Activated CD8-positive, alpha-beta memory T cell treated with anti-CD3 and anti-CD28 coated beads, Interleukin-2, amount 50 U/mL, for 48 hours (primary cell): ENCODE measurements around the gene ANKEF1.
"Not testable (repeated sequence)": the region's sequence is repeated elsewhere in the genome, so short reads cannot be mapped to it uniquely, and the experiment has no call there.

ENCODE experiments used
- DNase-seq: peaks from one replicate; pipeline ENCODE4 v3.0.0-alpha.2; 2020

The ANKEF1 gene

DNA sequence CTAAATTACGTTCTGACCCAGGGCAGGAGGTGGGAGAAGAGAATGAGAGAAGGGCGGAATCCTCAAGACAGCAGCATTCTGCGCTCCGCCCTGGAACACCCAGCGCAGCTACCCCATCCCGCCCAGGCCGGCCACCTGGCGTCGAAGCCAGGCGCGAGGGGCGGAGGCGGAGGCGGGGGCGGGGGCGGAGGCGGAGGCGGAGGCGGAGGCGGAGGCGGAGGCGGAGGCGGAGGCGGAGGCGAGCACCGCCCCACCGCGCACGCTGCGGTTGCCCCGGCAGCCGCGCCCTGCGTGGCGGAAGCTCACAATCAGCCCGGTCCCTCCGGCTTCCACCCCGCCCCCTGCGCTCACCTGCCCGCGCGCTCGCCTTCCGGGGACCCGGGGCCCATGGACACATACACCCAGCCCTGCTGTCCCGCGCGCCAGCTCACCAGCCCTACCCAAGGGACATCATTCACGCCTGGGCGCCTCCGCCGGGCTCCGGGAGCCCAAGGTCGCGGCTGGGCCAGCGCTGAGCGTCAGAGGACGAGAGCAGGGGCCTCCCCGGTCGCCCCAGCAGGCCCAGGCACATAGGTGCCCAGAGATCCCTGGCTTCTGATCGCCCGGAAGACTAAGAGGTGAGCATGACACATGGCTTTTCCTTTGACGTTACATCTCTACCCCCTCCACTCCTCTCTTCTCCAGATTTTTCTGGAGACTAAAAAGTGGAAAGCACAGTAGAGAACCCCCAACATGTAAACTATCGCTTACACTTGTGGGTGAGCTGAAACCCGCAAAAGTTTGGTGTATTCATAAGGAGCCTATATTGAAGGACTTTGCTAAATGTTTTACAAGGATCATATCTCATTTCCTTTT lies at the start of gene ANKEF1:
Gene ANKEF1 (plus strand): TSS at position 271 of the 855 bp plus-strand sequence. CDS start 3,315 bp downstream, outside the sequence.
- peak; percentile 79 for DNase-seq

DNA sequence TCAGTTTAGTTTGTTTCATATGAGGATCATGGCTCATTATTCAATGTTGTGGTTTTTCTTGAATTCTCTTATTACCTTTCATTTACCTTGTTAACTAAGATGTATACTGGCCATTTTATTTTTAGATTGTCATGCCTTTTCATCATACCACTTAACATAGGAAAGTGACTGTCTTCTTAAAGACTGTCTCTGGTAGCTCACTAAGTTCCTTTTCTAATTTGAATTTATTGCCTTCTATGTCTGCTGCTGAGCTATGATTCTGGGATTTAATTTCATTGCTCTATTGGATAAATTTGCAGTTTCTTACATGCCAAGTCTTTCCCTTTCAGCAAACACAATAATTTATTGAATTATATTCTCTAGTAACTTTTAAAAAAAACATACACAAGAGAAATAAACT lies 49.5 kb upstream of the ANKEF1 start:
- DNase-seq, result no peak

DNA sequence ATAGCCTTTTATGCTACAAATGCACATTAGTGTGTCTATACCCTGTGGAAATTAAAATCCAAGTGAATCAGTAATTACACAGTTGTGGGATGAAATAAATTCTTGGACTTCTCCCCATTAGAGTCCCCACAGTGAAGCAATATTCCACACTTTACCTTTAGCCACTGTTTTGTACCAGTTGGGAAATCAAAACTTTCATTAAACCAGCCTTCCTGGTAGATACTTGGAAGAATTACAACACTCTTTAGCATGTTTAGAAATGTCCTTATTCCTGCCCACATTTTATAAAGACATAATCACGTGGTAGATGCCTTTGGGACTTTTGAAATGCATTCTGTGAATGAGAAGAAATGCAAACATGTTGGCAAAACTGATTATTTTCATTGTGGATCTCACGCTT lies 49.0 kb upstream of the ANKEF1 start:
- no peak for DNase-seq

DNA sequence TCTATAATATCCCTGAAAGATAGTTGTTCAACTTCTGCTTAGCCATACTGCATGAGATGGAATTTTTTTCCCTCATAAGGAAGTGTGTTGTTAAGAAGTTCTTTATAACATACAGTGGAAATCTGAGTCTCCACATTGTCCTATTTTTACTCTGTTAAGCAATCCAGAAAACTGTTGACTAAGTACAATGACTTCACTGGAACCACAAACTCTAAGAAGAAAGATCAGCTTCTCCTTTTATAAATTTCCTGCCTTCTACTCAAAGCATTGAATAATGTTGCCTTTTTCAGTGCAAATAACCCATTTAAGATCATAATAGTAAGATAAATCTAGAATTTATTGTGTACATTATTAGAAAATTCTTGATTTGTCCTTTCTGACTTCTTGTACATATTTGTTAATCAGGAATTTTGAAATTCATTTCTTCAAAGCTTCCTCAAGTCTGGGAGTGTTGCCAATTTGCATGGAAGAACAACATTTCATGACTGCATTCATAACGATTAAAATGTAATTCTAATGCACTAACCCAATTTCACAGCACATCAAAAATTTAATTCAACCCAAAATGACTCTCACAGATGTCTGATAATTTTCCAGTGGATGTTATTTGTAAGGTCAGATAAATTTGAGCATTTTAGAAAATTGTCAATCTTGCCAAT lies 45.6 kb upstream of the ANKEF1 start:
- no peak for DNase-seq

DNA sequence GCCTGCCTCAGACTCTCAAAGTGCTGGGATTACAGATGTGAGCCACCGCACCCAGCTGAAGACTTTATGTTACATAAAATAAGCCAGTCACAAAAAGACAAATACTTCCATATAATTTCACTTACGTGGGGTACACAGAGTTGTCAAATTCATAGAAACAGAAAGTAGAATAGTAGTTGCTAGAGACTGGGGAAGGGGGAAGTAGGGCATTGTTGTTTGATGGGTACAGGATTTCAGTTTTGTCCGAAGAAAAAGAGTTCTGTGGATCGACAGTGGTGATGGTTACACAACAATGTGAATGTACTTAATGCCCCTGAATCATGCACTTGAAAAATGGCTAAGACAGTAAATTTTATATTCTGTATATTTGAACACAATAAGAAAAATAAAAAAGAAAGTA lies 41.6 kb upstream of the ANKEF1 start:
- DNase-seq, result no peak

DNA sequence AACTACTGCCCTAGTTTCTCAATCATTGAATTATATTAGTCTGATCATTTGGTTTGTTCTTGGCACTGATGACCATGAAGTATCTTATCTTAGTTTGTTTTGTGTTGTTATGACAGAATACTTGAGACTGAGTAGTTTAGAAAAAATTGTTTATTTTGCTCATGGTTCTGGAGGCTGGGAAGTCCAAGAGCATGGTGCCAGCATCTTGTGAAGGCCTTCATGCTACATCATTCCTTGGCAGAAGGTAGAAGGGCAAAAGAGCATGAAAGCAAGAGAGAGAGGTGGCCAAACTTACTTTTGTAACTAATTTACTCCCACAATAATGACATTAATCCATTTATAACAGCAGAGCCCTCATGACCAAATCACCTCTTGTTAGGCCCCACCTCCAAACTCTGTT lies 40.1 kb upstream of the ANKEF1 start:
- DNase-seq, result no peak

DNA sequence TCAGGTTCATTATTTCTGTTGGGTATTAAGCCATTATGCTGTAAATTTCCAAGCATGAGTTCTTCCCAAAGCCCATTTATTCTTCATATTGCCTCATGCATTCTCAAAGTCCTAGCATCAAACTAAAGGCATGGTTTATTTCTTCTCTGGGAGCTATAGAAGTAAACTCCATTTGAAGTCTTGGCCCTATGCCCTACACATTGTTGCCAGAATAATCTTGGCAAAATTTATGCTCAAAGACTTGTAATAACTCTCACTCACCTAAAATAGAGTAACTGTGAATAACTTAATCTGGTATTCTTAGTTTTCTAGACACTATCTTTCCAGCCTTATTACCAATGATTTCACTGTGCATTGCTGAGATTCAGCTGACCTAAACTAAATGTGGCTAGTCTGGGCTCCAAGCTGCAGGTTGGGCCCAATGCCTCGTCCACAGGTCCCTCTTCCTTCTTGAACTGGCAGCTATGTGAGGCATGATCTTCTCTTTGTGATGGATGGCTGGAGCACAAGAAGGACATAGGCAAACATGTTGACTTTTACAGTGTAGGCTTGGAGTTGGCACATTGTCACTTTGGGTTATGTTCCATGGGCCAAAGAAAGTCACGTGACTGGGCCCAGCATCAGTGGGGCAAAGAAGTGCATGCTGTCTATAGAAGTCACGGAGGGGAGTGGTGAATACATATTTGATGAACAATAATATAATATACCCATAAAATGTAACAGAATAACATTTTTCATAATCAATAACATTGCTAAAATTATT lies 39.1 kb upstream of the ANKEF1 start:
- no peak for DNase-seq

DNA sequence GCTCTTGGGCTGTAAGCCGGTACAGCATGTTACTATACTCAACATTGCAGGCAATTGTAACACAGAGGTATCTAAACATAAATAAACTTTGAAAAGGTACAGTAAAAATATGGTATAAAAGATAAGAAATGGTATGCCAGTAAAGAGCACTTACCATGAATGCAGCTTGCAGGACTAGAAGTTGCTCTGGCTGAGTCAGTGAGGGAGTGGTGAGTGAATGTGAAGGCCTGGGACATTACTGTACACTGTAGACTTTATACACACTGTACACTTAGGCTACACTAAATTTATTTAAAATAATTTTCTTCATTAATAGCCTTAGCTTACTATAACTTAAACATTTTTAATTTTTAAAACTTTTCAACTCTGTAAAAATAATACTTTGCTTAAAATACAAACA lies 37.8 kb upstream of the ANKEF1 start:
- DNase-seq, result no peak

DNA sequence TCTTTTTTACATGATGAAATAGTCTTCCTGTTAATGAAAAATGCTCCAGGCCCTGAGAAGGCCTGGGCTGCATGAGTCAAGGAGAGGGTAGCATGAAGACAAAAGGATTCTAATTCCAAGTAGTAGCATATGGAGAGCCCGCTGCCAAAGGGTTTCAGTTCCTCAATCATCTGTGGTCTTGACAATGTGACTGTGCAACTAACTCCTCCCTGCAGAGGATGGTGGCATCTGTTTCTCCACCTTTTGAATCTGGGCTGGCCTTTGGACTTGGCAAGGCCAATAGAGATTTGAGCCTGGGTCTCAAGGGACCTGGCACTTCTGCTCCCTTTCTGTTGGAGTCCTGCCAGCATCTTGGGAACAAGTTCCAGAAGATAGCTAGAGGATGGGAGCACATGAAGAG lies 35.1 kb upstream of the ANKEF1 start:
- DNase-seq, result no peak

DNA sequence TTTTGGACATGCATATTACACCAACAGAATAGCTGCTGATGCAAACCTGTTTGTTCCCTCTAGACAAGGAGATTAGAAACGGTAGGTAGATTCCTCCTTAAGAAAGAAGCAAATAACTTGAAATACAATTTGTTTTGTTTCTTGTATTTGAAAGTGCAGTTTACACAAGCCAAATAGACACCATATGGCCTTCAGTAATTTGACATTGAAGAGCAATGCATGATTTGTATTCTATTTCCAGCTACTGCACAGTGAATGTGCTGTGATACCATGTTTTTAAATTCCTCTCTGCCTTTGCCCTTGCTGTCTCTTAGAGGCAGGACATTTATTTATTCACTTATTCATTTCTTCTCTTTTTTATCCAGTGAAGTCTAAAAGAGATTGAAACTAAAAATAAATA lies 31.9 kb upstream of the ANKEF1 start:
- no peak for DNase-seq

DNA sequence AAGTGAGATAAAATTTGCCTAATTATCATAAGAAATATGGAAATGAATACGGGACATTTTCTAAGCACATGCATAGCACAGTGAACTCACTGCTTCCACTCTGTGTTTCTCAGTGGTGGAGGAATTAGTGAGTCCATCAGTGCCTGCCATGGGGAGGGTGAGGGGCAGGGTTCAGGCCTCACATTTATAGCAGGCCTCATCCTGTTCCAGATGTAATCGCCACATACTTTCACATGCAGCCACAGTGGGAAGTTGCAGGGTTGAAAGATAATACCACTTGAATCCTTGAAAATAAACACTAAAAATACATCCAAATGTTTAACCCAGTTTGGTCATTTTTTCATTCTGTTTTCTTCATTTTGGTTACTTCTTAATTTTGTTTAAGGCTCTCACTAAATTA lies 29.9 kb upstream of the ANKEF1 start:
- DNase-seq, result no peak

DNA sequence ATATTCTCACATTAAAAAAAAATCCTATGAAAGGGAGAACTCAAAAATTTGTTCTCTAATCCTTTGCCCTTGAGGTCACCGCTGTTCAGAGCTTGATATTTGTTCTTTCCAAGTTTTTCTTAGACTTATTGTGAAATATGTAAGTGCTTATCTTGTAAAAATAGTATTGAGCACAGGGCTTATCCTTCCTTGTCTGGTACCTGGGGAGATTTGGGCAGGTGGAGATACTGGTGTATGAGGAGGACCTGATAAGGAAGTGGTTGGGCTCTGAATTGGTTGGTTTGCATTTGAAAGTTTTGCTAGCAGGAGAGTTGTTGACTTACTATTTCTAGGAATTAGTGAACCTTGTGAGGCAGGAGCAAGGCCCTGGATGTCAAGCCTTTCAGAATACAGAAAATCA lies 28.9 kb upstream of the ANKEF1 start:
- DNase-seq, result no peak

DNA sequence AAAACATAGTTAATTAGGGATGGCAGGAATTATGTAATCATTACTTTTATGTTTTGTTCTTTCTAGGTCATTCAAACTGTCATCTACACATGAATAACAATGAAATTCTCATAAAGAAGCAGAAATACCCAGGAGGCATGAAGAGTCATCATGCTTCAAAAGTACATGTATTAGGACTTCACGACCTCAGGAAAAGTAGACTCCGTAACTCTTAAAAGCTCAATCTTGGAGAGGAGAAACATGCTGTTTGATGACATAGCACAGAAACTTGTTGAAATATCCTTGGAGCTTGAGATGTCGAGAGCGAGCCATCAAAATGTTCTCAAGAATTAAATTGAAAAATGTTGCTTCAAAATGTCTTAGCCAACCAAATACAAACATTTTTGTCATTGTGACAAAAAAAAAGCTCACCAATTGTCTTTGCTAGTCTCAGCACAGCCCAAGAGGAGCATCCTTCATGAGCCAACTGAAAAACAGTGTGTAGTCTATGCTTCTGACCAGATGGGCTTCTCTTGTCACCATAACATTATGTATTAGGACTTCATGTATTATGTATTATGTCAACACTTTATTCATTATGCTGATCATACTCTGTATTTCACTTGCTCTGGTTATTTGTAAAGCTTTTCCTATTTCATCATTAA lies 28.2 kb upstream of the ANKEF1 start:
- no peak for DNase-seq

DNA sequence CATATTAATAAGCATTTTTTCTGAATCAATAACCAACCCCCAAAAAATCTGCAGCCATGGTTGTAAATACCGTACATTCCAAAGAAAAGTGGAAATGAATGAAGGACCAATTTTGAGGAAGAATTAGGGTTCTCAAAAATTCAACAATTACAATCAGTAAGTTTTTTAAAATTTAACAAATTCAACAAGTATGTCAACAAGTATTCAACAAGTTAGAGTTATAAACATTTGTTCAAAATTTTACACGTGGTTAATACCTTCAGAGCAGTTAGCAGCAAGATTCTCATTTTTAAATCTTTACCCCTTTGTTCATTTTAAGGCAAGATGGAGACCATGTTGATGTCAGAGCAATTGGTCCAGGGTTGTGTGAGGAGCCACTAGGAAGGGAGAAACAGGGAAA lies 27.6 kb upstream of the ANKEF1 start:
- no peak for DNase-seq

DNA sequence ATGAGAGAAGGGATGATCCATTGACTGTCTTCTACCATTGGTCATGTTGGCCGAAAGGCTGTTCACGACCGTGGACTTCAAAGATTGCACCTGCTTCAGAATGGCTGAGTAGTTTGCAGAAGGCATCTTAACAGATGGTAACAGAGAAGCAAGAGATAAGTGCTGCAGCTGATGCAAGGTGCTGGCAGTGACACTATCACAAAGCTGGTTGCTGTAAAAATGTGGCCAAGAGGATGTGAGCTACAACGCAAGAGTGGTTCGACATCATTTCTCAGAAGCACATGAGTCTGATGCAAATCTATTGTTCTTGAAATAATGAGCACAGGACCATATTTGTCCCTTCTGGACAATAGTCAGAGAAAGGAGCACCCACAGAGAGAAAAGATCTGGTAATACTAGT lies 27.0 kb upstream of the ANKEF1 start:
- DNase-seq, result no peak

DNA sequence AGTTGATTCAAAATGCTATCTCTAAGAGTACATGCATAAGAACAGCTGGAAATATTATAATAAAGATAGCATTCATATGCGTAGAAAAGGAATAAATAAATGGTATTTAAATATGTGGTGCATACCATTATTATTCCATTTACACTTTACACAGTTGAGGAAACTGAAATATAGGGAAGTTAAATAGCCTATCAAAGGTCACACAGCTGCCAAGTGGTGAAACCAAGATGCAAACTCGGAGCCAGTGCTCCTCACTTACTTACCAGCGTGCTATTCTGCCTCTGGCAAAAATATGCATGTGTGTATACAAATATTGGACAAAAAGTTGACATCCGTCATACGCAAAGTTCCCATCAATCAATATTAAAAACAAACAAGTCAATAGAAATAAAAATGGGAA lies 22.3 kb upstream of the ANKEF1 start:
- no peak for DNase-seq

DNA sequence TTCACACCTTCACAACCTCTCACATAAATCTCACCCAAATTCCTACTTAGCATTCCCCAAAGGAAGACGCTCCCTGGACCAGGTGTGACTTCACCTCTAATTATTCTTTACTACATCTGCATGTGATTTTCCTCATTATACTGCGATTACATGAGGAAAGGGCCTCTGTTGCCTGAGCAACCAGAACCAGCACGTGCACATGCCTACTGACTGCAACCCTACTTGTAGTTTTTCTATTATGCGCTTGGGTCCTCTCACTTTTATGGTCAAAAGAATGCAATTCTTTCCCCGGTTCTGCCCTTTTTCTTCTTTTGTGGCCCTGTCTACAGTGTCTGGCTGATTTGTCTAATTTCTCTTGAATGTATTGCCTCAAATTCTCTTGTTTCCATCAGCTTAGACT lies 20.4 kb upstream of the ANKEF1 start:
- DNase-seq, result no peak

DNA sequence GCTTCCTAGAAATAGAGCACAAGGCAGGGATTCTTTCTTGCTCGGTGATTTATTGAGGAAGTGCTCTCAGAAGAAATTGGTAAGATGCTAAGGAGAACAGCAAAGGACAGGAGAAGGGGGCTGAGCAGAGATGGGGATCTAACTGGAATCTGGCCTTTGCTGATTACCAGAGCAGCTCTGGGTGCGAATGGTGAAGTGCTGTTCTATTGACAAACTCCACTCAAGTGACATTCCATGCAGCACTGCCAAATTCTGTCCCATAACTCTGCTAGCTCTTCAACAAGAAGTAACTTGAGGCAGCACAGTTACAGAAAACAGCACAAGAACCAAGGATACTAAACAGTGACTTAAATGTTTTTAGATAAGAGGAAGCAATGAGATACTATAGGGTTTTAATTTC lies 13.8 kb upstream of the ANKEF1 start:
- DNase-seq, result no peak

DNA sequence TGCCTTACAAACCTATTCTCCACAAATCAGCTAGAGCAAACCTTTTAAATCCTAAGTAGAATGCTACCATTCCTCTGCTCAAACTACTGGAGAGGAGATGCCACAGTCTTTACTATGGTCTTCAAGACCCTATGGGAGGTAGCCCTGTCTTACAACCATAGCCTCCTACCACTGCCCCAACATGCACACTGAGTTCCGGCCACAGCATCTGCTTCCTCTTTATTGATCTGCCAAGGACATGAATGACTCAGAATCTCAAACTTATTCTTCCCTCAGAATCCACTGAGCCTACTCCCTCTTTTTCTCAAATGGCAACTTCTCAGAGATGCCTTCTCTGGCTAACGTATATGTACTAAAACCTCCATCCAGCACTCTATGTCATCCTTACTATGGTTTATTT lies 12.2 kb upstream of the ANKEF1 start:
- DNase-seq, result no peak

DNA sequence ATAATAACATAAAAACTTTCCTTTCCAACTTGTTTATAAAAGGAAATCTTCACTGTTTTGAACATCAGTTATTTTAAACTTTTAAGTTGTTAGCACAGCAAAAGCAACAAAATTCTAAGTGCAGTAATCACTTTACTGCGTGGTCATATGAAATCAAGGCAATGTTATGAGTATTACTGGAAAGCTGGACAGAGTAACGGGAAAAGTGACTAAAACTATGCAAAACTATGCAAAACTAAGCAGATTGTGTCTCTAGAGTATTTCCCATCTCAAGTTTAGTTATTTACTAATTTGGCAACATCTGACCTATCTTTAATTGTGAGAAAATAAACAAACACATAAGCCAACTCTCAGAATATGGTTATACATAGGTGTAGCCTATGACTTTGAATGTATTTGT lies 10.9 kb upstream of the ANKEF1 start:
- DNase-seq, result no peak

DNA sequence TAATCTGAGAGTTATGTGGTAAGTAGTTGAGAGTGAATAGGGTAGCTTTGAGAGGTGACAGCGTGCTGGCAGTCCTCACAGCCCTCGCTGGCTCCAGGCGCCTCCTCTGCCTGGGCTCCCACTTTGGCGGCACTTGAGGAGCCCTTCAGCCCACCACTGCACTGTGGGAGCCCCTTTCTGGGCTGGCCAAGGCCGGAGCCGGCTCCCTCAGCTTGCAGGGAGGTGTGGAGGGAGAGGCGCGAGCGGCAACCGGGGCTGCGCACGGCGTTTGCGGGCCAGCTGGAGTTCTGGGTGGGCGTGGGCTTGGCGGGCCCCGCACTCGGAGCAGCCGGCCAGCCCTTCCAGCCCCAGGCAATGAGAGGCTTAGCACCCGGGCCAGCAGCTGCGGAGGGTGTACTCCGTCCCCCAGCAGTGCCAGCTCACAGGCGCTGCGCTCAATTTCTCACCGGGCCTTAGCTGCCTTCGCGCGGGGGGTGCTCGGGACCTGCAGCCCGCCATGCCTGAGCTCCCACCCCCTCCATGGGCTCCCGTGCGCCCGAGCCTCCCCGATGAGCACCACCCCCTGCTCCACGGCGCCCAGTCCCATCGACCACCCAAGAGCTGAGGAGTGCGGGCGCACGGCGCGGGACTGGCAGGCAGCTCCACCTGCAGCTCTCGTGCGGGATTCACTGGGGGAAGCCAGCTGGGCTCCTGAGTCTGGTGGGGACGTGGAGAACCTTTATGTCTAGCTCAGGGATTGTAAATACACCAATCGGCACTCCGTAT lies 3.2 kb upstream of the ANKEF1 start:
- not testable (repeated sequence) for DNase-seq

DNA sequence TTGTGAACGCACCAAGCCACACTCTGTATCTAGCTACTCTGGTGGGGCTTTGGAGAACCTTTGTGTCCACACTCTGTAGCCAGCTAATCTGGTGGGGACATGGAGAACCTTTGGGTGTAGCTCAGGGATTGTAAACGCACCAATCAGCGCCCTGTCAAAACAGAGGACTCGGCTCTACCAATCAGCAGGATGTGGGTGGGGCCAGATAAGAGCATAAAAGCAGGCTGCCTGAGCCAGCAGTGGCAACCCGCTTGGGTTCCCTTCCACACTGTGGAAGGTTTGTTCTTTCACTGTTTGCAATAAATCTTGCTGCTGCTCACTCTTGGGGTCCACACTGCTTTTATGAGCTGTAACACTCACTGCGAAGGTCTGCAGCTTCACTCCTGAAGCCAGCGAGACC lies 2.5 kb upstream of the ANKEF1 start:
- not testable (repeated sequence) for DNase-seq
